Skeletal muscle tissue (tissue), 4 donors: ENCODE results near the gene COL4A1. TPM values are rescaled to one million over a fixed set of nuclear protein-coding genes. Genes with fewer than 3 reads are reported as not detected.

Source experiments
- H3K27ac ChIP-seq: one replicate; pipeline ENCODE4 v1.7.0; 2013; ENCODE audit warnings: mild to moderate bottlenecking, low read depth, low read length, inconsistent platforms
- H3K27me3 ChIP-seq, 3 donors: one replicate each; pipeline ENCODE4 v1.7.0; 2013; ENCODE audit warnings: low read length in 3 of 3; ENCODE audit not compliant: control insufficient read depth in 3 of 3, insufficient read depth in 3 of 3
- H3K36me3 ChIP-seq, 3 donors: one replicate each; pipeline ENCODE4 v1.7.0; 2013; ENCODE audit warnings: low read length in 3 of 3; ENCODE audit not compliant: control insufficient read depth in 3 of 3, insufficient read depth in 3 of 3
- H3K4me1 ChIP-seq, 3 donors: one replicate each; pipeline ENCODE4 v1.7.0; 2013; ENCODE audit warnings: low read length in 3 of 3, mild to moderate bottlenecking in 3 of 3; ENCODE audit not compliant: control insufficient read depth in 3 of 3, insufficient read depth in 3 of 3
- H3K4me3 ChIP-seq, 3 donors: one replicate each; pipeline ENCODE4 v1.7.0; 2013; ENCODE audit warnings: low read length in 3 of 3
- H3K9ac ChIP-seq, 3 donors: one replicate each; pipeline ENCODE4 v1.7.0; 2013; ENCODE audit warnings: low read length in 3 of 3, mild to moderate bottlenecking in 3 of 3, moderate library complexity in 2 of 3, low read depth in 1 of 3
- H3K9me3 ChIP-seq, 3 donors: one replicate each; pipeline ENCODE4 v1.7.0; 2013; ENCODE audit warnings: low read length in 3 of 3; ENCODE audit not compliant: control insufficient read depth in 3 of 3
- total RNA-seq: library from RNA; depleted of rRNA; stranded (reverse); fragments of >200 nt; gene quantifications from one replicate; pipeline ENCODE4 v1.2.3, GENCODE V29; 2014
- donor health status: Osteomylitis.

The COL4A1 gene
- total RNA-seq, 1 donor from 2014 or later: 774 TPM

GRCh38 chr13:110281736-110282135, 25.2 kb downstream of the COL4A1 start:
- Histone ChIP-seq H3K27ac (peak overlapping the region; percentile 28), H3K9ac (no peak overlapping the region), H3K4me3 (no peak overlapping the region), H3K27me3 (peaks cover 0 to 5% (median 0%) of the 10 kb centered on the region in 3 donors), H3K9me3 (no peaks in the 10 kb centered on the region), H3K4me1 (peaks cover 17 to 21% (median 18%) of the 10 kb centered on the region in 3 donors), H3K36me3 (peaks cover 0 to 2% (median 0%) of the 10 kb centered on the region in 3 donors)

GRCh38 chr13:110280985-110281688, 25.8 kb downstream of the COL4A1 start:
- H3K9ac ChIP-seq: no peak overlapping the region
- H3K9me3 ChIP-seq: no peaks in the 10 kb centered on the region
- H3K36me3 ChIP-seq: peaks cover 0 to 2% (median 0%) of the 10 kb centered on the region in 3 donors
- peaks cover 13 to 21% (median 18%) of the 10 kb centered on the region in 3 donors for H3K4me1 ChIP-seq
- H3K4me3 ChIP-seq: no peak overlapping the region
- H3K27ac ChIP-seq: peak overlapping the region; percentile 43
- peaks cover 0 to 5% (median 0%) of the 10 kb centered on the region in 3 donors for H3K27me3 ChIP-seq

- Histone ChIP-seq H3K9ac (no peak overlapping the region), H3K4me1 (peaks cover 8 to 24% (median 12%) of the 10 kb centered on the region in 3 donors), H3K9me3 (no peaks in the 10 kb centered on the region), H3K27me3 (peaks cover 0 to 5% (median 0%) of the 10 kb centered on the region in 3 donors), H3K36me3 (peaks cover 0 to 2% (median 0%) of the 10 kb centered on the region in 3 donors), H3K4me3 (no peak overlapping the region), H3K27ac (peak overlapping the region; percentile 43)
Measured at GRCh38 chr13:110280231-110280813, 26.6 kb downstream of the COL4A1 start.

GRCh38 chr13:110279684-110280083, 27.3 kb downstream of the COL4A1 start:
- Histone ChIP-seq H3K9me3 (no peaks in the 10 kb centered on the region), H3K4me3 (no peak overlapping the region), H3K4me1 (peaks cover 8 to 24% (median 9%) of the 10 kb centered on the region in 3 donors), H3K27me3 (peaks cover 0 to 5% (median 0%) of the 10 kb centered on the region in 3 donors), H3K36me3 (peaks cover 0 to 2% (median 0%) of the 10 kb centered on the region in 3 donors), H3K27ac (peak overlapping the region; percentile 43), H3K9ac (no peak overlapping the region)

- Histone ChIP-seq H3K4me1 (peaks cover 8 to 25% (median 13%) of the 10 kb centered on the region in 3 donors), H3K36me3 (peaks cover 0 to 2% (median 0%) of the 10 kb centered on the region in 3 donors), H3K9ac (no peak overlapping the region), H3K4me3 (no peak overlapping the region), H3K27ac (no peak overlapping the region), H3K27me3 (peaks cover 0 to 5% (median 0%) of the 10 kb centered on the region in 3 donors), H3K9me3 (no peaks in the 10 kb centered on the region)
Measured at GRCh38 chr13:110278859-110279258, 28.1 kb downstream of the COL4A1 start.

- Histone ChIP-seq H3K27me3 (peaks cover 0 to 5% (median 0%) of the 10 kb centered on the region in 3 donors), H3K4me1 (peaks cover 4 to 26% (median 13%) of the 10 kb centered on the region in 3 donors), H3K9me3 (no peaks in the 10 kb centered on the region), H3K4me3 (no peak overlapping the region), H3K9ac (no peak overlapping the region), H3K27ac (no peak overlapping the region), H3K36me3 (no peaks in the 10 kb centered on the region)
Measured at GRCh38 chr13:110277357-110277975, 29.5 kb downstream of the COL4A1 start.

GRCh38 chr13:110276553-110276950, 30.4 kb downstream of the COL4A1 start:
- Histone ChIP-seq H3K36me3 (no peaks in the 10 kb centered on the region), H3K9me3 (no peaks in the 10 kb centered on the region), H3K4me1 (peaks cover 2 to 23% (median 10%) of the 10 kb centered on the region in 3 donors), H3K27ac (no peak overlapping the region), H3K27me3 (peaks cover 0 to 5% (median 0%) of the 10 kb centered on the region in 3 donors), H3K9ac (no peak overlapping the region), H3K4me3 (no peak overlapping the region)

- Histone ChIP-seq H3K36me3 (no peaks in the 10 kb centered on the region), H3K4me3 (no peak overlapping the region), H3K27me3 (peaks cover 0 to 2% (median 1%) of the 10 kb centered on the region in 3 donors), H3K9ac (no peak overlapping the region), H3K9me3 (no peaks in the 10 kb centered on the region), H3K4me1 (peaks cover 4 to 28% (median 13%) of the 10 kb centered on the region in 3 donors), H3K27ac (no peak overlapping the region)
Measured at GRCh38 chr13:110275931-110276552, 30.9 kb downstream of the COL4A1 start.

- H3K4me1 ChIP-seq: peaks cover 11 to 29% (median 12%) of the 10 kb centered on the region in 3 donors
- H3K27me3 ChIP-seq: peaks cover 1 to 4% (median 2%) of the 10 kb centered on the region in 3 donors
- no peak overlapping the region for H3K27ac ChIP-seq
Measured at GRCh38 chr13:110274687-110275086, 32.3 kb downstream of the COL4A1 start.

More at GRCh38 chr13:110274687-110275086, 32.3 kb downstream of the COL4A1 start:
- no peaks in the 10 kb centered on the region for H3K36me3 ChIP-seq
- no peaks in the 10 kb centered on the region for H3K9me3 ChIP-seq
- H3K9ac ChIP-seq: no peak overlapping the region
- H3K4me3 ChIP-seq: no peak overlapping the region
